PC-9 (cell line): ENCODE results near the gene TMEM123. TPM values are rescaled to one million over a fixed set of nuclear protein-coding genes. Genes with fewer than 3 reads are reported as not detected.
A peak's percentile ranks its signal among the peaks of the same experiment; 100 is the strongest.

Source experiments
- BruUV-seq: library from RNA; stranded (reverse); fragments of 400-500 nt; replicated peaks from 2 replicates; lab custom pipeline; 2021; lab: Mats Ljungman, UMichigan
- CTCF ChIA-PET: fragments of 300-600 bp; sonication (Branson Sonifier 250); formaldehyde crosslinking; loops from one replicate; lab custom pipeline; 2022; ENCODE audit warnings: antibody characterized with exemption; lab: Charles Lee
- POLR2A ChIA-PET: fragments of 300-600 bp; sonication (Branson Sonifier 250); formaldehyde crosslinking; loops from one replicate; lab custom pipeline; 2022; ENCODE audit warnings: antibody characterized with exemption; ENCODE audit not compliant: unreplicated experiment; lab: Charles Lee
- DNase-seq, 2 experiments: peaks; one replicate each; pipeline versions ENCODE4 v3.0.0 to v3.0.0-alpha.2; 2015 to 2022; ENCODE audit warnings: mixed read lengths in 1 of 2
- H2AFZ ChIP-seq: fragments of 200-600 bp; sonication (generic); 2 replicates; pipeline ENCODE4 v1.8.1; 2017; ENCODE audit warnings: antibody characterized with exemption
- H3F3A ChIP-seq: fragments of 200-600 bp; sonication (generic); 2 replicates; pipeline ENCODE4 v1.8.1; 2017; ENCODE audit warnings: antibody characterized with exemption, mild to moderate bottlenecking, low read depth; ENCODE audit not compliant: insufficient read depth
- H3K27ac ChIP-seq: fragments of 200-600 bp; sonication (generic); 2 replicates; pipeline ENCODE4 v1.6.1; 2016; ENCODE audit warnings: mixed run types
- H3K27me3 ChIP-seq: fragments of 200-600 bp; sonication (generic); 2 replicates; pipeline ENCODE4 v1.6.1; 2016; ENCODE audit warnings: low read depth, mixed run types; ENCODE audit not compliant: insufficient read depth
- H3K36me3 ChIP-seq: fragments of 200-600 bp; sonication (generic); 2 replicates; pipeline ENCODE4 v1.6.1; 2016; ENCODE audit warnings: low read depth, mixed run types
- H3K4me1 ChIP-seq: fragments of 200-600 bp; sonication (generic); replicated peaks from 2 replicates; pipeline ENCODE4 v1.6.1; 2016; ENCODE audit warnings: mixed run types; ENCODE audit not compliant: insufficient read depth
- H3K4me2 ChIP-seq: fragments of 200-600 bp; sonication (generic); 2 replicates; pipeline ENCODE4 v1.6.1; 2017; ENCODE audit warnings: mixed run types
- H3K4me3 ChIP-seq: fragments of 200-600 bp; sonication (generic); 2 replicates; pipeline ENCODE4 v1.6.1; 2016; ENCODE audit warnings: mixed run types
- H3K79me2 ChIP-seq: fragments of 200-600 bp; sonication (generic); 2 replicates; pipeline ENCODE4 v1.6.1; 2017; ENCODE audit warnings: low read depth, mixed run types
- H3K9me2 ChIP-seq: fragments of 200-600 bp; sonication (generic); 2 replicates; pipeline ENCODE4 v1.8.1; 2017; ENCODE audit warnings: mild to moderate bottlenecking; ENCODE audit not compliant: insufficient read depth
- H3K9me3 ChIP-seq: fragments of 200-600 bp; sonication (generic); 2 replicates; pipeline ENCODE4 v1.8.1; 2016; ENCODE audit warnings: low read depth; ENCODE audit not compliant: insufficient read depth
- H4K20me1 ChIP-seq: fragments of 200-600 bp; sonication (generic); 2 replicates; pipeline ENCODE4 v1.8.1; 2017; ENCODE audit not compliant: insufficient read depth
- CTCF ChIP-seq: fragments of 200-600 bp; sonication (generic); conservative IDR thresholded peaks from 2 replicates; pipeline ENCODE4 v1.6.1; 2017; ENCODE audit warnings: mixed run types, antibody characterized with exemption, mild to moderate bottlenecking, moderate library complexity
- EZH2 ChIP-seq: fragments of 200-600 bp; sonication (generic); IDR thresholded peaks from 2 replicates; pipeline ENCODE4 v1.8.0; 2017; ENCODE audit warnings: antibody characterized with exemption, low read depth
- intact Hi-C: fragments of 100-400 bp; cut with micrococcal nuclease; formaldehyde crosslinking; loops from one replicate; pipeline ENCODE4 v1.10.0; 2022; ENCODE audit not compliant: unreplicated experiment
- total RNA-seq: library from RNA; stranded (reverse); gene quantifications from 2 replicates; pipeline ENCODE4 v1.2.3, GENCODE V29; 2021

The TMEM123 gene
- total RNA-seq, 1 experiment from 2014 or later = 201 TPM

GRCh38 chr11:102389253-102389652 lies 63.3 kb downstream of the TMEM123 start:
- H3F3A ChIP-seq = no peaks in the 10 kb centered on the region
- POLR2A ChIA-PET = interaction anchor here (0.8 kb wide), 1 partner anchor 13 kb away, joined by 12 read pairs; no protein-coding TSS in a partner anchor
- no peak overlapping the region for H3K4me2 ChIP-seq

GRCh38 chr11:102387043-102387781 lies 65.4 kb downstream of the TMEM123 start:
- H3K4me3 ChIP-seq = no peak overlapping the region
- no peaks in the 10 kb centered on the region for H4K20me1 ChIP-seq
- no peaks in the 10 kb centered on the region for H3K4me1 ChIP-seq
- H3F3A ChIP-seq = no peaks in the 10 kb centered on the region
- ChIA-PET CTCF (no interaction called here), POLR2A (no interaction called here)
- TF ChIP-seq EZH2 = no peak
- no peak for TF ChIP-seq CTCF
- intact Hi-C loops = no loop called here
- no TSS peak for BruUV-seq
- no peaks in the 10 kb centered on the region for H3K27me3 ChIP-seq
- H2AFZ ChIP-seq = no peak overlapping the region
- H3K4me2 ChIP-seq = no peak overlapping the region
- no peaks in the 10 kb centered on the region for H3K9me2 ChIP-seq
- no peak for DNase-seq
- H3K27ac ChIP-seq = no peak overlapping the region
- no peaks in the 10 kb centered on the region for H3K9me3 ChIP-seq
- H3K36me3 ChIP-seq = 0 out of 2 replicates have a peak, but pooled peaks cover 3% of the 10 kb centered on the region
- H3K79me2 ChIP-seq = no peaks in the 10 kb centered on the region

More at GRCh38 chr11:102389253-102389652, 63.3 kb downstream of the TMEM123 start:
- H3K27ac ChIP-seq = no peak overlapping the region
- no peak overlapping the region for H2AFZ ChIP-seq
- no peaks in the 10 kb centered on the region for H3K27me3 ChIP-seq
- intact Hi-C loops = loop anchor here (1.0 kb wide), 1 partner anchor 224 kb away; no protein-coding TSS in a partner anchor
- no TSS peak for BruUV-seq
- TF ChIP-seq EZH2 (no peak), CTCF (no peak)
- H3K36me3 ChIP-seq = 0 out of 2 replicates have a peak, but pooled peaks cover 3% of the 10 kb centered on the region
- CTCF ChIA-PET = interaction anchor here (0.6 kb wide), 1 partner anchor 528 kb away, joined by 5 read pairs; no protein-coding TSS in a partner anchor
- no peaks in the 10 kb centered on the region for H3K4me1 ChIP-seq
- peak in 1 of 2 experiments; percentile 54 for DNase-seq
- no peaks in the 10 kb centered on the region for H3K9me2 ChIP-seq
- no peaks in the 10 kb centered on the region for H4K20me1 ChIP-seq
- H3K79me2 ChIP-seq = no peaks in the 10 kb centered on the region
- H3K9me3 ChIP-seq = no peaks in the 10 kb centered on the region
- no peak overlapping the region for H3K4me3 ChIP-seq

GRCh38 chr11:102386136-102386734 lies 66.3 kb downstream of the TMEM123 start:
- no peaks in the 10 kb centered on the region for H4K20me1 ChIP-seq
- H3K79me2 ChIP-seq = no peaks in the 10 kb centered on the region
- H3K4me3 ChIP-seq = no peak overlapping the region
- BruUV-seq = no TSS peak
- H3K36me3 ChIP-seq = 0 out of 2 replicates have a peak, but pooled peaks cover 6% of the 10 kb centered on the region
- H3K4me2 ChIP-seq = no peak overlapping the region
- no peak for DNase-seq
- no peaks in the 10 kb centered on the region for H3F3A ChIP-seq
- no peaks in the 10 kb centered on the region for H3K4me1 ChIP-seq
- no peaks in the 10 kb centered on the region for H3K9me2 ChIP-seq
- ChIA-PET POLR2A (no interaction called here), CTCF (interaction anchor here (0.5 kb wide), 1 partner anchor 21 kb away, joined by 3 read pairs; no protein-coding TSS in a partner anchor)
- intact Hi-C loops = no loop called here
- H2AFZ ChIP-seq = no peak overlapping the region
- no peak overlapping the region for H3K27ac ChIP-seq
- no peaks in the 10 kb centered on the region for H3K9me3 ChIP-seq
- TF ChIP-seq EZH2 (no peak), CTCF (no peak)
- no peaks in the 10 kb centered on the region for H3K27me3 ChIP-seq
